ENCODE measurements around the gene GUCA2A. TPM values are rescaled to one million over a fixed set of nuclear protein-coding genes. Genes with fewer than 3 reads are reported as not detected.

The GUCA2A gene
- total RNA-seq, 1 experiment from 2014 or later, result not detected

DNA sequence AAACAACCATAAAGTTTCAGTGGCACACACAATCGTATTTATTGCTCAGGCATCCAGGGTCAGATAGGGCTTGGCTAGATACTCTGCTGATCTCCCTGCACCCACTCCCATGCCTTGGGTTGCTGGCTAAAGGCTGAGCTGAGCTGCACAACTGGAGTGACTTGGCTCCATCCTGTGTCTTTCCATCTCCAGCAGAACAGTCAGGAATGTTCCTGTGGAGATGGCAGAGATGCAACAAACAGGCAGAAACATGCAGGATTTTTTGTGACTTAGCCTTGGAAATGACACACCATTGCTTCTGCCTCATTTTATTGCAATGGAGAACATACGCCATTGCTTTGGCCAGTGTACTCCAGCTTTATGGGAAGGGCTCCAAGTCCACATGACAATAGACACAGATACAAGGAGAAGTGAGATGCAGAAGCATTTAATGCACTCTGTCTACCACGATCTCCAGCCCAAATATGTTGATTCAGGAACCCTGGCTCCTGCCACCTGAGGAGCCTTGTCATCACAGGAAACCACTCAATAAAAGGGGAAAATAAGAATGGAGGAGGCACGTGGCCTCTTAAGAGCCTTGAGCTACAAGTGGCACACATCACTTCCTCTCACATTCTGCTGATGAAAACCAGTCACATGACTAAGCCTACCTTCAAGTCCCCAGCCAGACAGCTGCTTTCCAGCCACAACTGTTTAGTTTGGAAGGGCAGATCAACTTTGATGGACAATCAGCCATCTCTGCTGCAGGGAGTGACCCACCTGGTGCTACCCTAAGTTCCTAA lies 21.5 kb downstream of the GUCA2A start:
- Histone ChIP-seq H3K27me3 (ENCODE audit: insufficient read depth, low read depth) (no peaks in the 10 kb centered on the region; the same call in 1 of the 2 replicates), H3K4me3 (no peak overlapping the region), H3K4me1 (replicated peaks; ENCODE audit: insufficient read depth) (peaks cover 12% of the 10 kb centered on the region; the same call in 1 of the 2 replicates), H4K20me1 (ENCODE audit: insufficient read depth) (no peaks in the 10 kb centered on the region), H3K36me3 (ENCODE audit: low read depth) (no peaks in the 10 kb centered on the region), H3K4me2 (no peak overlapping the region), H3F3A (ENCODE audit: insufficient read depth, low read depth) (peaks cover 8% of the 10 kb centered on the region; the same call in 1 of the 2 replicates), H3K9me2 (ENCODE audit: insufficient read depth) (no peaks in the 10 kb centered on the region), H3K79me2 (ENCODE audit: low read depth) (no peaks in the 10 kb centered on the region), H3K27ac (no peak overlapping the region), H3K9me3 (ENCODE audit: insufficient read depth, low read depth) (no peaks in the 10 kb centered on the region), H2AFZ (no peak overlapping the region)
- ChIA-PET POLR2A (ENCODE audit: unreplicated experiment) (no interaction called here), CTCF (no interaction called here)
- DNase-seq, result no peak
- intact Hi-C loops (cut with micrococcal nuclease; ENCODE audit: unreplicated experiment), result loop anchor here (10.0 kb wide), 4 partner anchors 228 to 552 kb away; partner anchors contain the start of gene HIVEP3
- TF ChIP-seq EZH2 (IDR thresholded peaks at IDR 0.05; ENCODE audit: low read depth), result no peak
- TF ChIP-seq, protein P1, sequence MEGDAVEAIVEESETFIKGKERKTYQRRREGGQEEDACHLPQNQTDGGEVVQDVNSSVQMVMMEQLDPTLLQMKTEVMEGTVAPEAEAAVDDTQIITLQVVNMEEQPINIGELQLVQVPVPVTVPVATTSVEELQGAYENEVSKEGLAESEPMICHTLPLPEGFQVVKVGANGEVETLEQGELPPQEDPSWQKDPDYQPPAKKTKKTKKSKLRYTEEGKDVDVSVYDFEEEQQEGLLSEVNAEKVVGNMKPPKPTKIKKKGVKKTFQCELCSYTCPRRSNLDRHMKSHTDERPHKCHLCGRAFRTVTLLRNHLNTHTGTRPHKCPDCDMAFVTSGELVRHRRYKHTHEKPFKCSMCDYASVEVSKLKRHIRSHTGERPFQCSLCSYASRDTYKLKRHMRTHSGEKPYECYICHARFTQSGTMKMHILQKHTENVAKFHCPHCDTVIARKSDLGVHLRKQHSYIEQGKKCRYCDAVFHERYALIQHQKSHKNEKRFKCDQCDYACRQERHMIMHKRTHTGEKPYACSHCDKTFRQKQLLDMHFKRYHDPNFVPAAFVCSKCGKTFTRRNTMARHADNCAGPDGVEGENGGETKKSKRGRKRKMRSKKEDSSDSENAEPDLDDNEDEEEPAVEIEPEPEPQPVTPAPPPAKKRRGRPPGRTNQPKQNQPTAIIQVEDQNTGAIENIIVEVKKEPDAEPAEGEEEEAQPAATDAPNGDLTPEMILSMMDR (conservative IDR thresholded peaks at IDR 0.05), result no peak
- no TSS peak for BruUV-seq (replicated peaks)

DNA sequence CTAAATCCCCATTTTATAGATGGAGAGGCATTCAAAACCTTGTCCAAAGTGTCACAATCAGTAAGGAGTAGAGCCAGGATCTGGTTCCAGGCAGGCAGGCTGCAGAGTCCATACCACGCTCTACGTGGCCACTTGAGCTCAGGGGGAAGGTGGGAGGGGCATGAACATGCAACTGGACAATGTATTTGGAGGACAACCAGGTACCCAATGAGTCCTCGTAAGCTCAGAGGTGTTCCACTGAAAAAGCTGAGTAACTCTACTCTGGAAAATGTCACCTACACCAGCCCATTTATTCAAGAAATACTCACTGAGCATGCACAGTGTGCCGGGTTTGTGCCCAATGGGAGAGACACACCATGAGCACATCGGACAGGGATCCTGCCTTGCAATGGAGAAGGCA lies 22.6 kb downstream of the GUCA2A start:
- intact Hi-C loops (cut with micrococcal nuclease; ENCODE audit: unreplicated experiment), result loop anchor here (10.0 kb wide), 4 partner anchors 227 to 553 kb away; partner anchors contain the start of gene HIVEP3
- POLR2A ChIA-PET (ENCODE audit: unreplicated experiment), result no interaction called here

DNA sequence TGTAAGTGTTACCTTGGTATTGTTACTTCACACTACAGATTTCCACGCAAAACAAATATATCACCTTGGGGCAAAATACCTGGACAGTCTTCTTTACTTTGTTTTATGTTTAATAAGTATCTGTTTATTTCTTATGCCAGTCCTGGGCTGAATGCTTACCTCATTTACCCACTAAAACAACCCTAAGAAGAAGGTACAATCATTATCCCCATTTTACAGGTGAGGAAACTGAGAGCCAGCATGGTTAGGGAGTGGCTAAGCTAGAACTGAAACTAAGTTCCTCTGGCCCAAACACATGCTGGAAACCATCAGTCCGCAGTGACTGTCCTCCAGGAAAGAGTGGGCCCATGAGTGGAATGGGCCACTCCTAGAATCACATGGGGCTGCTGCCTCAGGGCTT lies 24.4 kb downstream of the GUCA2A start:
- Histone ChIP-seq H2AFZ (no peak overlapping the region), H3F3A (ENCODE audit: insufficient read depth, low read depth) (no peaks in the 10 kb centered on the region), H3K4me3 (no peak overlapping the region), H3K9me2 (ENCODE audit: insufficient read depth) (no peaks in the 10 kb centered on the region), H3K79me2 (ENCODE audit: low read depth) (no peaks in the 10 kb centered on the region), H3K36me3 (ENCODE audit: low read depth) (no peaks in the 10 kb centered on the region), H3K27me3 (ENCODE audit: insufficient read depth, low read depth) (no peaks in the 10 kb centered on the region; the same call in 1 of the 2 replicates), H3K4me1 (replicated peaks; ENCODE audit: insufficient read depth) (peaks cover 7% of the 10 kb centered on the region; the same call in 1 of the 2 replicates), H3K27ac (no peak overlapping the region), H4K20me1 (ENCODE audit: insufficient read depth) (no peaks in the 10 kb centered on the region), H3K4me2 (no peak overlapping the region), H3K9me3 (ENCODE audit: insufficient read depth, low read depth) (no peaks in the 10 kb centered on the region)
- POLR2A ChIA-PET (ENCODE audit: unreplicated experiment), result no interaction called here
- CTCF ChIA-PET, result no interaction called here
- DNase-seq, result no peak
- intact Hi-C loops (cut with micrococcal nuclease; ENCODE audit: unreplicated experiment), result loop anchor here (10.0 kb wide), 4 partner anchors 225 to 555 kb away; partner anchors contain the start of gene HIVEP3
- BruUV-seq (replicated peaks), result no TSS peak
- no peak for TF ChIP-seq EZH2 (IDR thresholded peaks at IDR 0.05; ENCODE audit: low read depth)
- TF ChIP-seq, protein P1 (conservative IDR thresholded peaks at IDR 0.05), result no peak

More for the DNA sequence above, 22.6 kb downstream of the GUCA2A start:
- Histone ChIP-seq H3K36me3 (ENCODE audit: low read depth) (no peaks in the 10 kb centered on the region), H4K20me1 (ENCODE audit: insufficient read depth) (no peaks in the 10 kb centered on the region), H3F3A (ENCODE audit: insufficient read depth, low read depth) (no peaks in the 10 kb centered on the region), H3K79me2 (ENCODE audit: low read depth) (no peaks in the 10 kb centered on the region), H3K27ac (no peak overlapping the region), H3K27me3 (ENCODE audit: insufficient read depth, low read depth) (no peaks in the 10 kb centered on the region; the same call in 1 of the 2 replicates), H3K4me3 (no peak overlapping the region), H3K9me3 (ENCODE audit: insufficient read depth, low read depth) (no peaks in the 10 kb centered on the region), H2AFZ (no peak overlapping the region), H3K9me2 (ENCODE audit: insufficient read depth) (no peaks in the 10 kb centered on the region), H3K4me2 (no peak overlapping the region), H3K4me1 (replicated peaks; ENCODE audit: insufficient read depth) (peaks cover under 1% of the 10 kb centered on the region; the same call in 1 of the 2 replicates)
- no peak for DNase-seq
- no peak for TF ChIP-seq EZH2 (IDR thresholded peaks at IDR 0.05; ENCODE audit: low read depth)
- TF ChIP-seq, protein P1 (conservative IDR thresholded peaks at IDR 0.05), result no peak
- no TSS peak for BruUV-seq (replicated peaks)
- CTCF ChIA-PET, result interaction anchor here (0.6 kb wide), 1 partner anchor 330 kb away, joined by 3 read pairs; no protein-coding TSS in a partner anchor

Data from PC-9 (cell line).